PC-9 (cell line): Measurements from ENCODE around the gene CCDC136. TPM values are rescaled to one million over a fixed set of nuclear protein-coding genes. Genes with fewer than 3 reads are reported as not detected.
A peak's percentile ranks its signal among the peaks of the same experiment; 100 is the strongest.

Experiments
- BruUV-seq: library from RNA; stranded (reverse); fragments of 400-500 nt; replicated peaks from 2 replicates; lab custom pipeline; 2021; lab: Mats Ljungman, UMichigan
- CTCF ChIA-PET: fragments of 300-600 bp; sonication (Branson Sonifier 250); formaldehyde crosslinking; loops from one replicate; lab custom pipeline; 2022; ENCODE audit warnings: antibody characterized with exemption; lab: Charles Lee
- POLR2A ChIA-PET: fragments of 300-600 bp; sonication (Branson Sonifier 250); formaldehyde crosslinking; loops from one replicate; lab custom pipeline; 2022; ENCODE audit warnings: antibody characterized with exemption; ENCODE audit not compliant: unreplicated experiment; lab: Charles Lee
- DNase-seq, 2 experiments: peaks; one replicate each; pipeline versions ENCODE4 v3.0.0 to v3.0.0-alpha.2; 2015 to 2022; ENCODE audit warnings: mixed read lengths in 1 of 2
- H2AFZ ChIP-seq: fragments of 200-600 bp; sonication (generic); 2 replicates; pipeline ENCODE4 v1.8.1; 2017; ENCODE audit warnings: antibody characterized with exemption
- H3F3A ChIP-seq: fragments of 200-600 bp; sonication (generic); 2 replicates; pipeline ENCODE4 v1.8.1; 2017; ENCODE audit warnings: antibody characterized with exemption, mild to moderate bottlenecking, low read depth; ENCODE audit not compliant: insufficient read depth
- H3K27ac ChIP-seq: fragments of 200-600 bp; sonication (generic); 2 replicates; pipeline ENCODE4 v1.6.1; 2016; ENCODE audit warnings: mixed run types
- H3K27me3 ChIP-seq: fragments of 200-600 bp; sonication (generic); 2 replicates; pipeline ENCODE4 v1.6.1; 2016; ENCODE audit warnings: low read depth, mixed run types; ENCODE audit not compliant: insufficient read depth
- H3K36me3 ChIP-seq: fragments of 200-600 bp; sonication (generic); 2 replicates; pipeline ENCODE4 v1.6.1; 2016; ENCODE audit warnings: low read depth, mixed run types
- H3K4me1 ChIP-seq: fragments of 200-600 bp; sonication (generic); replicated peaks from 2 replicates; pipeline ENCODE4 v1.6.1; 2016; ENCODE audit warnings: mixed run types; ENCODE audit not compliant: insufficient read depth
- H3K4me2 ChIP-seq: fragments of 200-600 bp; sonication (generic); 2 replicates; pipeline ENCODE4 v1.6.1; 2017; ENCODE audit warnings: mixed run types
- H3K4me3 ChIP-seq: fragments of 200-600 bp; sonication (generic); 2 replicates; pipeline ENCODE4 v1.6.1; 2016; ENCODE audit warnings: mixed run types
- H3K79me2 ChIP-seq: fragments of 200-600 bp; sonication (generic); 2 replicates; pipeline ENCODE4 v1.6.1; 2017; ENCODE audit warnings: low read depth, mixed run types
- H3K9me2 ChIP-seq: fragments of 200-600 bp; sonication (generic); 2 replicates; pipeline ENCODE4 v1.8.1; 2017; ENCODE audit warnings: mild to moderate bottlenecking; ENCODE audit not compliant: insufficient read depth
- H3K9me3 ChIP-seq: fragments of 200-600 bp; sonication (generic); 2 replicates; pipeline ENCODE4 v1.8.1; 2016; ENCODE audit warnings: low read depth; ENCODE audit not compliant: insufficient read depth
- H4K20me1 ChIP-seq: fragments of 200-600 bp; sonication (generic); 2 replicates; pipeline ENCODE4 v1.8.1; 2017; ENCODE audit not compliant: insufficient read depth
- CTCF ChIP-seq: fragments of 200-600 bp; sonication (generic); conservative IDR thresholded peaks from 2 replicates; pipeline ENCODE4 v1.6.1; 2017; ENCODE audit warnings: mixed run types, antibody characterized with exemption, mild to moderate bottlenecking, moderate library complexity
- EZH2 ChIP-seq: fragments of 200-600 bp; sonication (generic); IDR thresholded peaks from 2 replicates; pipeline ENCODE4 v1.8.0; 2017; ENCODE audit warnings: antibody characterized with exemption, low read depth
- intact Hi-C: fragments of 100-400 bp; cut with micrococcal nuclease; formaldehyde crosslinking; loops from one replicate; pipeline ENCODE4 v1.10.0; 2022; ENCODE audit not compliant: unreplicated experiment
- total RNA-seq: library from RNA; stranded (reverse); gene quantifications from 2 replicates; pipeline ENCODE4 v1.2.3, GENCODE V29; 2021

Gene CCDC136
- total RNA-seq, 1 experiment from 2014 or later: 7.1 TPM

- peaks cover 34% of the 10 kb centered on the region for H3F3A ChIP-seq
- no peak for DNase-seq
- H3K9me2 ChIP-seq: no peaks in the 10 kb centered on the region
- H4K20me1 ChIP-seq: peaks cover 4% of the 10 kb centered on the region
- POLR2A ChIA-PET: no interaction called here
- H3K27ac ChIP-seq: no peak overlapping the region
- BruUV-seq: no TSS peak
- intact Hi-C loops: no loop called here
- H3K4me1 ChIP-seq: peaks cover 44% of the 10 kb centered on the region
- TF ChIP-seq EZH2: no peak
- TF ChIP-seq CTCF: no peak
- peak overlapping the region; percentile 60 for H3K4me3 ChIP-seq
- no peaks in the 10 kb centered on the region for H3K9me3 ChIP-seq
- peak overlapping the region; percentile 50; the same call in 1 of the 2 replicates for H2AFZ ChIP-seq
- H3K27me3 ChIP-seq: no peaks in the 10 kb centered on the region
- peaks cover 11% of the 10 kb centered on the region for H3K79me2 ChIP-seq
- peak overlapping the region; percentile 93 for H3K4me2 ChIP-seq
- CTCF ChIA-PET: no interaction called here
- no peaks in the 10 kb centered on the region for H3K36me3 ChIP-seq
These were observed 76.9 kb downstream of the CCDC136 start for GRCh38 chr7:128868624-128869137.

- TF ChIP-seq EZH2 (no peak), CTCF (no peak)
- no peaks in the 10 kb centered on the region for H3K9me3 ChIP-seq
- BruUV-seq: no TSS peak
- H4K20me1 ChIP-seq: no peaks in the 10 kb centered on the region
- ChIA-PET CTCF (no interaction called here), POLR2A (interaction anchor here (0.6 kb wide), 1 partner anchor 160 kb away, joined by 3 read pairs; no protein-coding TSS in a partner anchor)
- DNase-seq: peak; percentile 48 to 78
- peaks cover 34% of the 10 kb centered on the region for H3F3A ChIP-seq
- H3K4me2 ChIP-seq: peak overlapping the region; percentile 93
- H3K36me3 ChIP-seq: no peaks in the 10 kb centered on the region
- H3K4me3 ChIP-seq: peak overlapping the region; percentile 60
- no peaks in the 10 kb centered on the region for H3K27me3 ChIP-seq
- H3K4me1 ChIP-seq: peaks cover 38% of the 10 kb centered on the region
- intact Hi-C loops: no loop called here
- H2AFZ ChIP-seq: peak overlapping the region; percentile 50; the same call in 1 of the 2 replicates
- H3K9me2 ChIP-seq: no peaks in the 10 kb centered on the region
- peaks cover 5% of the 10 kb centered on the region; the same call in 1 of the 2 replicates for H3K79me2 ChIP-seq
- H3K27ac ChIP-seq: no peak overlapping the region
These were observed 77.6 kb downstream of the CCDC136 start for GRCh38 chr7:128869138-128869943.

- TF ChIP-seq EZH2 (no peak), CTCF (no peak)
- Histone ChIP-seq H3K79me2 (peaks cover 1% of the 10 kb centered on the region; the same call in 1 of the 2 replicates), H3K4me2 (peak overlapping the region; percentile 93), H3K4me3 (no peak overlapping the region; the same call in 1 of the 2 replicates), H3K9me3 (no peaks in the 10 kb centered on the region), H3K4me1 (peaks cover 38% of the 10 kb centered on the region), H3K36me3 (no peaks in the 10 kb centered on the region), H3K27me3 (no peaks in the 10 kb centered on the region), H4K20me1 (no peaks in the 10 kb centered on the region), H3K27ac (no peak overlapping the region), H2AFZ (no peak overlapping the region), H3K9me2 (no peaks in the 10 kb centered on the region), H3F3A (peaks cover 34% of the 10 kb centered on the region)
- intact Hi-C loops: no loop called here
- BruUV-seq: no TSS peak
- ChIA-PET POLR2A (interaction anchor here (0.5 kb wide), 1 partner anchor 1571 kb away, joined by 15 read pairs; the partner anchor contains the start of gene CEP41), CTCF (no interaction called here)
- DNase-seq: no peak
These were observed 78.1 kb downstream of the CCDC136 start for GRCh38 chr7:128869944-128870285.
